Left kidney (tissue), 2 donors: ENCODE results near the gene XRCC5. TPM values are rescaled to one million over a fixed set of nuclear protein-coding genes. Genes with fewer than 3 reads are reported as not detected.
"Not testable (repeated sequence)": the region's sequence is repeated elsewhere in the genome, so short reads cannot be mapped to it uniquely, and the experiment has no call there.

Experiments
- DNase-seq: peaks from one replicate; pipeline ENCODE4 v3.0.0-alpha.2; 2013
- polyA plus RNA-seq: library from polyadenylated mRNA; unstranded; fragments of 120-200 nt; gene quantifications from one replicate; pipeline ENCODE4 v1.2.1, GENCODE V29; 2013; ENCODE audit not compliant: insufficient read length

Gene XRCC5
- polyA plus RNA-seq, 1 donor = 368 TPM

GRCh38 chr2:216114714-216115531, 5.8 kb downstream of the XRCC5 start:
- DNase-seq = peak; percentile 100

- DNase-seq = no peak
Observed at GRCh38 chr2:216116418-216116817, 7.3 kb downstream of the XRCC5 start.

GRCh38 chr2:216117561-216118340, 8.6 kb downstream of the XRCC5 start:
- no peak for DNase-seq

GRCh38 chr2:216118474-216118873, 9.3 kb downstream of the XRCC5 start:
- DNase-seq = no peak

GRCh38 chr2:216119146-216119545, 10.0 kb downstream of the XRCC5 start:
- DNase-seq = no peak

GRCh38 chr2:216119986-216120385, 10.8 kb downstream of the XRCC5 start:
- no peak for DNase-seq

GRCh38 chr2:216121255-216121654, 12.1 kb downstream of the XRCC5 start:
- DNase-seq = no peak

- DNase-seq = no peak
Observed at GRCh38 chr2:216126943-216127342, 17.8 kb downstream of the XRCC5 start.

GRCh38 chr2:216130346-216130971, 21.3 kb downstream of the XRCC5 start:
- no peak for DNase-seq

- no peak for DNase-seq
Observed at GRCh38 chr2:216131175-216131926, 22.2 kb downstream of the XRCC5 start.

- no peak for DNase-seq
Observed at GRCh38 chr2:216132585-216132984, 23.4 kb downstream of the XRCC5 start.

- no peak for DNase-seq
Observed at GRCh38 chr2:216133397-216133796, 24.2 kb downstream of the XRCC5 start.

GRCh38 chr2:216134958-216135541, 25.9 kb downstream of the XRCC5 start:
- DNase-seq = no peak

GRCh38 chr2:216139884-216140283, 30.7 kb downstream of the XRCC5 start:
- DNase-seq = no peak

- DNase-seq = not testable (repeated sequence)
Observed at GRCh38 chr2:216141516-216141915, 32.4 kb downstream of the XRCC5 start.

GRCh38 chr2:216142540-216142939, 33.4 kb downstream of the XRCC5 start:
- DNase-seq = no peak

GRCh38 chr2:216144372-216144771, 35.2 kb downstream of the XRCC5 start:
- DNase-seq = no peak

GRCh38 chr2:216144857-216145256, 35.7 kb downstream of the XRCC5 start:
- DNase-seq = no peak

GRCh38 chr2:216146573-216146972, 37.4 kb downstream of the XRCC5 start:
- no peak for DNase-seq

GRCh38 chr2:216147172-216148131, 38.3 kb downstream of the XRCC5 start:
- DNase-seq = no peak

- no peak for DNase-seq
Observed at GRCh38 chr2:216148983-216149382, 39.8 kb downstream of the XRCC5 start.
